Measurements from ENCODE around the gene OR2C1. TPM values are rescaled to one million over a fixed set of nuclear protein-coding genes. Genes with fewer than 3 reads are reported as not detected.

OR2C1 gene
- total RNA-seq, 1 donor from 2014 or later: 0.22 TPM

DNA sequence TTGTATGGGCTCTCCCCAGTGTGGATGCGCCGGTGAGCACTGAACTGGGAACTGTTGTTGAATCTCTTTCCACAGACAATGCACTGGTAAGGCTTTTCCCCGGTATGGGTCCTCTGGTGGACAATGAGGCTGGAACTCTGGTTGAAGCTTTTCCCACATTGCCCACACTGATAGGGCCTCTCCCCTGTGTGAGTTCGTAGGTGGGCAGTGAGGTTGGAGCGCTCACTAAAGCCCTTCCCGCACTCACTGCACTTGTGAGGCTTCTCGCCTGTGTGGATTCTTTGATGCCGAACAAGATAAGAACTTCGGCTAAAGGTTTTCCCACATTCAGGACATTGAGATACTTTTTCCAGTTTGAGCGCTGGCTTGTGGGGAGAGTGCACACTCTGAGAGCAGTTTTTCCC lies 27.4 kb downstream of the OR2C1 start:
- H3K27ac ChIP-seq (replicated peaks): no peak overlapping the region
- TF ChIP-seq, protein P1, sequence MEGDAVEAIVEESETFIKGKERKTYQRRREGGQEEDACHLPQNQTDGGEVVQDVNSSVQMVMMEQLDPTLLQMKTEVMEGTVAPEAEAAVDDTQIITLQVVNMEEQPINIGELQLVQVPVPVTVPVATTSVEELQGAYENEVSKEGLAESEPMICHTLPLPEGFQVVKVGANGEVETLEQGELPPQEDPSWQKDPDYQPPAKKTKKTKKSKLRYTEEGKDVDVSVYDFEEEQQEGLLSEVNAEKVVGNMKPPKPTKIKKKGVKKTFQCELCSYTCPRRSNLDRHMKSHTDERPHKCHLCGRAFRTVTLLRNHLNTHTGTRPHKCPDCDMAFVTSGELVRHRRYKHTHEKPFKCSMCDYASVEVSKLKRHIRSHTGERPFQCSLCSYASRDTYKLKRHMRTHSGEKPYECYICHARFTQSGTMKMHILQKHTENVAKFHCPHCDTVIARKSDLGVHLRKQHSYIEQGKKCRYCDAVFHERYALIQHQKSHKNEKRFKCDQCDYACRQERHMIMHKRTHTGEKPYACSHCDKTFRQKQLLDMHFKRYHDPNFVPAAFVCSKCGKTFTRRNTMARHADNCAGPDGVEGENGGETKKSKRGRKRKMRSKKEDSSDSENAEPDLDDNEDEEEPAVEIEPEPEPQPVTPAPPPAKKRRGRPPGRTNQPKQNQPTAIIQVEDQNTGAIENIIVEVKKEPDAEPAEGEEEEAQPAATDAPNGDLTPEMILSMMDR (IDR thresholded peaks at IDR 0.05; ENCODE audit: borderline replicate concordance): no peak
- no peaks in the 10 kb centered on the region for H3K4me1 ChIP-seq
- no peak overlapping the region for H3K4me3 ChIP-seq
- intact Hi-C loops (cut with micrococcal nuclease): no loop called here
- peaks cover 85% of the 10 kb centered on the region for H3K36me3 ChIP-seq
- H3K9me3 ChIP-seq (replicated peaks): peaks cover 19% of the 10 kb centered on the region
- DNase-seq: no peak
- H3K27me3 ChIP-seq (ENCODE audit: low read depth): no peaks in the 10 kb centered on the region

DNA sequence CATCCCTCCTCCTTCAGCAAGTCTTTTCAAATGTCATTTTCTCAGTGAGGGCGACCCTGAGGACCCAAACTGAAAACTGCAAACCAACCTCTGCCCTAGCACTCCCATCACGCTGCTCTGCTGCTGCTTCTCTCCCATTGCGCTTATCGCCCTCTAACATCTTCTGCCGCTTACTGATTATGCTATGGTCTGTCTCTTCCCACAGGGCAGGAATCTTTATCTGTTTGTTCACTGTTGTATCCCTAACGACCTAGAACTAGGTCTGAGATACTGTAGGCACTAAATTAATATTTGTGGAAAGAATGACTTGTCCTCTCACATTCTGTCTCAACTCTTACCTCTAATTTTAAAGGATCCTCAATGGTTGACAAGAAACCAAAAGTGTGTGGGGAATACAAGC lies 32.6 kb downstream of the OR2C1 start:
- Histone ChIP-seq H3K9me3 (replicated peaks) (peaks cover 71% of the 10 kb centered on the region), H3K27ac (replicated peaks) (no peak overlapping the region), H3K36me3 (peaks cover 92% of the 10 kb centered on the region), H3K4me3 (no peak overlapping the region), H3K4me1 (no peaks in the 10 kb centered on the region), H3K27me3 (ENCODE audit: low read depth) (no peaks in the 10 kb centered on the region)
- DNase-seq: no peak
- intact Hi-C loops (cut with micrococcal nuclease): no loop called here
- TF ChIP-seq, protein P1 (IDR thresholded peaks at IDR 0.05; ENCODE audit: borderline replicate concordance): no peak

DNA sequence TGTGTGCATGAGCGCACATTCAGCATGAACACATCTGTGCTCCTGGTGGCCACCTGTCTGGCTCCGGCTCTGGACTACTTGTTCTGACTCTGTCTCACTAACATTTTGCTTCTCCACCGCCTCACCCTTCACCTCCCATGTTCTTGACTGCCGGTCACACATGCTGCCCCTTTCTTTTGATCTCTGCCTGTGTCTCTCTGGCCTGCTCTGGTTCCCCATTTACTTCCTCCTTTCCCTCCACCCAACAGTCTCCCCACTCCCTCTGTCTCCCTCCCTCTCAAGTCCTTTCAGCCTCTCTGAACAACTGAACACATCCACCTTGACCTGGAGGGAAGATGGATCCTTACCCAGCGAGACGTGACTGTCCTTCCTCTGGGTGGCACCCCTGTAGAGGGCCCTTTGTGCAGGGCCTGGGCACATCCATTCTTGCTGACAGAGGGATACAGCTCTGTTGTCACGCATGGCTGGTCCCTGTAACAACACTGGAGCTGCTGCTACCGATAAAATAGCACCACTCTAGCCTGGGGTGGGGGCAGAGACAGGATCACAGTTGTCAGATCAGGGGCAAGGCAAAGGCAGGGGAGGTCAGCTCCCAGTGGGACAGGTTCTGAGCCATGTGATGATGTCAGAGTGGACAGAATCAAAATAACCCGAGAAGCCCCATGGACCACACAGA lies 34.1 kb downstream of the OR2C1 start:
- intact Hi-C loops (cut with micrococcal nuclease): no loop called here
- TF ChIP-seq, protein P1 (IDR thresholded peaks at IDR 0.05; ENCODE audit: borderline replicate concordance): no peak
- no peak overlapping the region for H3K4me3 ChIP-seq
- no peaks in the 10 kb centered on the region for H3K27me3 ChIP-seq (ENCODE audit: low read depth)
- H3K9me3 ChIP-seq (replicated peaks): peaks cover 85% of the 10 kb centered on the region
- no peak for DNase-seq
- no peaks in the 10 kb centered on the region for H3K4me1 ChIP-seq
- peaks cover 92% of the 10 kb centered on the region for H3K36me3 ChIP-seq
- no peak overlapping the region for H3K27ac ChIP-seq (replicated peaks)

DNA sequence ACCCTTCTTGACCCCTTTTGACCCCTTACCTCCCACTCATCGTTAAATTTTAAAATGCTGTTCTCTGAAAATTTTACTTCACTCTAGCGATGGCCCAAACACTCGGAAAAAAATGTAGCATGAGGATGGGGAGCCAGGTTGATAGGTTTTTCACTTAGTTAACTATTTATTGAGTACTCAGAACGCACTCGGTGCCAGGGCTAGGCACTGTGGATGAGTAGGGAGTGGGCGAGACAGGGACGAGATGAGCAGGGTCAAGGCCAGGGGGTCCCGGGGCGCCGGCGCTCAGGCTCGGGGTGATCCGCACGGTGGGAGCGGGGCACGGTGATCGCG lies 44.7 kb downstream of the OR2C1 start:
- intact Hi-C loops (cut with micrococcal nuclease): no loop called here
- H3K27me3 ChIP-seq (ENCODE audit: low read depth): no peaks in the 10 kb centered on the region
- H3K4me3 ChIP-seq: peak overlapping the region; percentile 92
- peaks cover 60% of the 10 kb centered on the region for H3K36me3 ChIP-seq
- peak overlapping the region; percentile 94 for H3K27ac ChIP-seq (replicated peaks)
- TF ChIP-seq, protein P1 (IDR thresholded peaks at IDR 0.05; ENCODE audit: borderline replicate concordance): no peak
- peaks cover 46% of the 10 kb centered on the region for H3K9me3 ChIP-seq (replicated peaks)
- no peak for DNase-seq
- H3K4me1 ChIP-seq: peaks cover 47% of the 10 kb centered on the region

DNA sequence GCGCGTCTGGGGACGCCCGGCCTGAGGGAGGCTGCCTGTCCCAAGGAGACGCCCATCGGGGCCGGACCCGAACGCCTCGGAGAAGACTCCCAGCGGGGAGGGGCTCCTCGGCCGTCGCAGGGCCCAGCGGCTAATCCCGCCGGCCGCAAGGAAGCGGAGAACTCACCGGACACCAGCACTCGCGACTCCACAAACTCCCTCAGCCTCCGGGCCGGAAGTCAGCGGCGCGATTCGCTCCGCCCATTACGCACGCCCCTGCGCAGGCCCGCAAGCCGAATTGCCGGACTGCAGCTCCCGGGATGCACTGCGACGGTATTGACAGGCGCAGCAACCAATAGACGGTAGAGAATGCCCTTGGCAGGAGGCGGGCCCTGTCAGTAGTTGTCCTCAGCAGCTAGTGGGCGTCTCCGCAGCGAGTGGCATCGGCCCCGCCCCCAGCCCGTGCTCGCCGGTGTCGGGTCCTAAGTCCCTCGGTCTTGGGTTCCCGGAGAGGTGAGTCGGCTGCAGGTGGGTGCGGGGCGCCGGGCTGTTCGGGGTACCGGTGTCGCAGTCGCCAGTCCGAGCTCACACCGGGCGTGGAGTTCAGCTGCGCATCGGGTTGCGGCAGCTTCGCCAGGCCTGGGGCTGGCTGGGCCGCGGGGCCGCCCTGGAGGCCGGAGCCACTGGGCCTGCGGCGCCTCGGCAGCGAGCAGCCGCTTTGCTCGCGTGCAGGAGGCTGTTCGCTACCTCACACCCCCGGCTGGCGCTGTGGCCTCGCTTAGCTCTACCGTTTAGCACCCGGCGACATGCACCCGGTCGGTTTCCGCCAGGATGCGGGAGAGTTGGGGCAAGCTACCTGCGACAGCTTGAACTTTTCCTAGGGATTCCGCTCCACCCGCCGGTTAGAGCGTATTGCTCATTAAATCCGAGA lies 45.3 kb downstream of the OR2C1 start, which contains the start of the genes ZNF174 and ZSCAN32:
Gene ZNF174 (plus strand): TSS at position 437 of the 910 bp plus-strand sequence. CDS start 790 bp downstream, outside the sequence.
Gene ZSCAN32 (minus strand): TSS at position 226 of the 910 bp plus-strand sequence. CDS start 3,447 bp downstream, outside the sequence.
- peaks cover 47% of the 10 kb centered on the region for H3K4me1 ChIP-seq
- peaks cover 60% of the 10 kb centered on the region for H3K36me3 ChIP-seq
- intact Hi-C loops (cut with micrococcal nuclease): no loop called here

More for the DNA sequence above, 45.3 kb downstream of the OR2C1 start, which contains the start of the genes ZNF174 and ZSCAN32:
- peaks cover 46% of the 10 kb centered on the region for H3K9me3 ChIP-seq (replicated peaks)
- TF ChIP-seq, protein P1 (IDR thresholded peaks at IDR 0.05; ENCODE audit: borderline replicate concordance): no peak
- peak; percentile 98 for DNase-seq
- no peaks in the 10 kb centered on the region for H3K27me3 ChIP-seq (ENCODE audit: low read depth)
- peak within 1 kb of the TSS; percentile 94 for H3K27ac ChIP-seq (replicated peaks)
- H3K4me3 ChIP-seq: peak within 1 kb of the TSS; percentile 92

All from left ventricle myocardium inferior (tissue), 1 donor.